ENCODE measurements around the gene ARMC12. TPM values are rescaled to one million over a fixed set of nuclear protein-coding genes. Genes with fewer than 3 reads are reported as not detected.

The ARMC12 gene
- total and polyA plus RNA-seq, 2 of the 13 experiments (the other 11 are each of a cell fraction or from before 2014, with no cell fraction given) = 1.3 TPM; not detected in 1

GRCh38 chr6:35737413-35738211 lies 780 bp downstream of the ARMC12 start (continued):
- no peak for TF ChIP-seq ZNF468 (CRISPR knock-in tag; IDR thresholded peaks at IDR 0.05)
- peak; percentile 33; the same call in 1 of the 2 replicates for TF ChIP-seq ZNF788 (CRISPR knock-in tag; IDR thresholded peaks at IDR 0.05; ENCODE audit: borderline replicate concordance)
- TF ChIP-seq, protein P1, sequence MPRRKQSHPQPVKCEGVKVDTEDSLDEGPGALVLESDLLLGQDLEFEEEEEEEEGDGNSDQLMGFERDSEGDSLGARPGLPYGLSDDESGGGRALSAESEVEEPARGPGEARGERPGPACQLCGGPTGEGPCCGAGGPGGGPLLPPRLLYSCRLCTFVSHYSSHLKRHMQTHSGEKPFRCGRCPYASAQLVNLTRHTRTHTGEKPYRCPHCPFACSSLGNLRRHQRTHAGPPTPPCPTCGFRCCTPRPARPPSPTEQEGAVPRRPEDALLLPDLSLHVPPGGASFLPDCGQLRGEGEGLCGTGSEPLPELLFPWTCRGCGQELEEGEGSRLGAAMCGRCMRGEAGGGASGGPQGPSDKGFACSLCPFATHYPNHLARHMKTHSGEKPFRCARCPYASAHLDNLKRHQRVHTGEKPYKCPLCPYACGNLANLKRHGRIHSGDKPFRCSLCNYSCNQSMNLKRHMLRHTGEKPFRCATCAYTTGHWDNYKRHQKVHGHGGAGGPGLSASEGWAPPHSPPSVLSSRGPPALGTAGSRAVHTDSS (CRISPR knock-in tag; conservative IDR thresholded peaks at IDR 0.05) = no peak
- no peak for TF ChIP-seq KDM5B (CRISPR knock-in tag; IDR thresholded peaks at IDR 0.05; ENCODE audit: borderline replicate concordance)
- TF ChIP-seq ZNF24 (IDR thresholded peaks at IDR 0.05) = peak; percentile 48; the same call in 1 of the 2 replicates
- TF ChIP-seq ZNF644 (CRISPR knock-in tag; IDR thresholded peaks at IDR 0.05; ENCODE audit: low read depth) = peak; percentile 99
- TF ChIP-seq NR2F6 (IDR thresholded peaks at IDR 0.05) = no peak
- no peak for TF ChIP-seq NR2F6 (CRISPR knock-in tag; IDR thresholded peaks at IDR 0.05)
- no peak for TF ChIP-seq ZNF572 (CRISPR knock-in tag; IDR thresholded peaks at IDR 0.05)
- TF ChIP-seq, protein P2, sequence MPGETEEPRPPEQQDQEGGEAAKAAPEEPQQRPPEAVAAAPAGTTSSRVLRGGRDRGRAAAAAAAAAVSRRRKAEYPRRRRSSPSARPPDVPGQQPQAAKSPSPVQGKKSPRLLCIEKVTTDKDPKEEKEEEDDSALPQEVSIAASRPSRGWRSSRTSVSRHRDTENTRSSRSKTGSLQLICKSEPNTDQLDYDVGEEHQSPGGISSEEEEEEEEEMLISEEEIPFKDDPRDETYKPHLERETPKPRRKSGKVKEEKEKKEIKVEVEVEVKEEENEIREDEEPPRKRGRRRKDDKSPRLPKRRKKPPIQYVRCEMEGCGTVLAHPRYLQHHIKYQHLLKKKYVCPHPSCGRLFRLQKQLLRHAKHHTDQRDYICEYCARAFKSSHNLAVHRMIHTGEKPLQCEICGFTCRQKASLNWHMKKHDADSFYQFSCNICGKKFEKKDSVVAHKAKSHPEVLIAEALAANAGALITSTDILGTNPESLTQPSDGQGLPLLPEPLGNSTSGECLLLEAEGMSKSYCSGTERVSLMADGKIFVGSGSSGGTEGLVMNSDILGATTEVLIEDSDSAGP (CRISPR knock-in tag; IDR thresholded peaks at IDR 0.05; ENCODE audit: borderline replicate concordance) = 0 out of 2 replicates have a peak, but pooled peaks have one; percentile 40
- no peak for TF ChIP-seq ELK4 (CRISPR knock-in tag; IDR thresholded peaks at IDR 0.05; ENCODE audit: borderline replicate concordance)
- 0 out of 2 replicates have a peak, but pooled peaks have one; percentile 58 for TF ChIP-seq KMT2B (CRISPR knock-in tag; IDR thresholded peaks at IDR 0.05)
- TF ChIP-seq MEF2D (CRISPR knock-in tag; IDR thresholded peaks at IDR 0.05) = 0 out of 2 replicates have a peak, but pooled peaks have one; percentile 12
- TF ChIP-seq ZFY (CRISPR knock-in tag; IDR thresholded peaks at IDR 0.05) = no peak
- no peak for TF ChIP-seq ZC3H4 (CRISPR knock-in tag; IDR thresholded peaks at IDR 0.05; ENCODE audit: borderline replicate concordance)
- TF ChIP-seq SCMH1 (CRISPR knock-in tag; IDR thresholded peaks at IDR 0.05; ENCODE audit: borderline replicate concordance) = no peak
- TF ChIP-seq, protein P3, sequence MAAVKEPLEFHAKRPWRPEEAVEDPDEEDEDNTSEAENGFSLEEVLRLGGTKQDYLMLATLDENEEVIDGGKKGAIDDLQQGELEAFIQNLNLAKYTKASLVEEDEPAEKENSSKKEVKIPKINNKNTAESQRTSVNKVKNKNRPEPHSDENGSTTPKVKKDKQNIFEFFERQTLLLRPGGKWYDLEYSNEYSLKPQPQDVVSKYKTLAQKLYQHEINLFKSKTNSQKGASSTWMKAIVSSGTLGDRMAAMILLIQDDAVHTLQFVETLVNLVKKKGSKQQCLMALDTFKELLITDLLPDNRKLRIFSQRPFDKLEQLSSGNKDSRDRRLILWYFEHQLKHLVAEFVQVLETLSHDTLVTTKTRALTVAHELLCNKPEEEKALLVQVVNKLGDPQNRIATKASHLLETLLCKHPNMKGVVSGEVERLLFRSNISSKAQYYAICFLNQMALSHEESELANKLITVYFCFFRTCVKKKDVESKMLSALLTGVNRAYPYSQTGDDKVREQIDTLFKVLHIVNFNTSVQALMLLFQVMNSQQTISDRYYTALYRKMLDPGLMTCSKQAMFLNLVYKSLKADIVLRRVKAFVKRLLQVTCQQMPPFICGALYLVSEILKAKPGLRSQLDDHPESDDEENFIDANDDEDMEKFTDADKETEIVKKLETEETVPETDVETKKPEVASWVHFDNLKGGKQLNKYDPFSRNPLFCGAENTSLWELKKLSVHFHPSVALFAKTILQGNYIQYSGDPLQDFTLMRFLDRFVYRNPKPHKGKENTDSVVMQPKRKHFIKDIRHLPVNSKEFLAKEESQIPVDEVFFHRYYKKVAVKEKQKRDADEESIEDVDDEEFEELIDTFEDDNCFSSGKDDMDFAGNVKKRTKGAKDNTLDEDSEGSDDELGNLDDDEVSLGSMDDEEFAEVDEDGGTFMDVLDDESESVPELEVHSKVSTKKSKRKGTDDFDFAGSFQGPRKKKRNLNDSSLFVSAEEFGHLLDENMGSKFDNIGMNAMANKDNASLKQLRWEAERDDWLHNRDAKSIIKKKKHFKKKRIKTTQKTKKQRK (IDR thresholded peaks at IDR 0.05; ENCODE audit: low read length) = no peak
- TF ChIP-seq NCOA1 (CRISPR knock-in tag; IDR thresholded peaks at IDR 0.05) = no peak
- TF ChIP-seq ZBTB20 (CRISPR knock-in tag; IDR thresholded peaks at IDR 0.05; ENCODE audit: borderline replicate concordance, low read depth) = peak; percentile 51; the same call in 1 of the 2 replicates
- no peak for TF ChIP-seq ZNF138 (CRISPR knock-in tag; IDR thresholded peaks at IDR 0.05; ENCODE audit: low read depth)

Measured in HepG2 (cell line).